CD1c-positive myeloid dendritic cell (primary cell): ENCODE data around the gene KIF3C.

ENCODE experiments used
- DNase-seq: peaks from one replicate; pipeline ENCODE4 v3.0.0-alpha.2; 2016; ENCODE audit errors: extremely low spot score

The KIF3C gene

GRCh38 chr2:25877431-25878360, 104.6 kb downstream of the KIF3C start:
- peak; percentile 65 for DNase-seq
